Muscle of arm (tissue), 12 donors: ENCODE measurements around the gene EVA1A. TPM values are rescaled to one million over a fixed set of nuclear protein-coding genes. Genes with fewer than 3 reads are reported as not detected.

Source experiments
- DNase-seq: peaks from one replicate; pipeline ENCODE4 v3.0.0-alpha.2; 2013
- polyA plus RNA-seq, 12 donors: library from polyadenylated mRNA; unstranded; fragments of 120-200 nt; gene quantifications; one replicate each; pipeline ENCODE4 v1.2.1, GENCODE V29; 2013; ENCODE audit not compliant: insufficient read length in 12 of 12

EVA1A gene
- polyA plus RNA-seq, 12 donors: 4.8 to 26.7 (median 6.2) TPM; not detected in 1

- no peak for DNase-seq
Measured at GRCh38 chr2:75519843-75520242, 40.9 kb downstream of the EVA1A start.

GRCh38 chr2:75518638-75519465 is 41.9 kb downstream of the EVA1A start:
- DNase-seq: no peak

DNA sequence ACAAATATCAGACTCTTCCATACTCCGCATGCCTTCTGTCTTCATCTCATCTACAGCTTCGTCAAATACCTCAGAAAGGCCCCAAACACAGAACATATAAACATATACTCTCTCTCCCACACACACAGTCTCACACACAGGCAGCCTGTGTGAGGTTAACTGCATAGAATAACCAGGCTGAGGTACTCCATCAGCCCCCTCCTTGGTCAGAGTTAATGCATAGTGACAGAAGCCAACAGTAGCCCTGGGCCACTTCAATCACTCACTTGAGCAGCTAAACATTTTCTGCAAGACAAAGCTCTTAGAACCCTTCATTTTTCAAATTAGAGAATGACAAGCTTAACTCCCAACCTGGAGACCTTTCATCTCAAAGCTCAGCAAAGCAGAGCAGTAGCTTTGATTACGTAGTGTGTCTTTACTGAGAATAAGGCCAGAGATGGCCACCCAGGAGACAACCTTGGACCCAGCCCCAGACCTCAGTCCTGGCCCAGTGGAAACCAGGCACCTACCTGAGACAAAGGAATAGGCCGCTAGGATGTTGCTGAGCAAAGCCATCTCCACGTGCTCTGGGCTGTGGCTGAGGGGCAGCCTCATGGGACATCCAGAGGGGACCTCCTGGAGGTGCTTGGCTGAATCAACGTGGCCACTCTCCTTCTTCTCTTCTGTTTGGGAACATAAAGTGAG is 43.0 kb downstream of the EVA1A start:
- DNase-seq: no peak

- DNase-seq: no peak
Measured at GRCh38 chr2:75516378-75517360, 44.1 kb downstream of the EVA1A start.

GRCh38 chr2:75515584-75516368 is 45.0 kb downstream of the EVA1A start:
- no peak for DNase-seq

DNA sequence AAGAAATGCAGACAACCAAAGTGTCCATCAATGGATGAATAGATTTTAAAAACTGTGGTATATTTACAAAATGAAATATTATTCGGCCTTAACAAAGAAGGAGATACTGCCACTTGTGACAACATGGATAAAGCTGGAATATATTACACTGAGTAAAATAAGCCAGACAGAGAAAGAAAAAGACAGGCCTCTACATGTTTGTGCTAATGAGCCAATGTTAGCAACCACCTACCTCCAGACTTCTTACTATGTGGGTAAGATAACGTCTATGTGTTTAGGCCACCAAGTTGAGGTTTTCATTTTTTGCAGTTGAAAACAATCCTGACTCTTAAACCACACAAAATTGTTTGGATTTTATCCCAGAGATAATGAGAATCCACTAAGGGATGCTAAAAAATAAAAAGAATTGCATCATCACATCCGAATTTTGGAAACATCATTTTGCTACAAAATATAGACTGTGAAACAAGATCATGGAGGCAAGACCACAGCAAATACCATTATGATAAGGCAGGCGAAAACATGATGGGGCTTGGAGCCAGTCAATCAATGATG is 47.0 kb downstream of the EVA1A start:
- no peak for DNase-seq

DNA sequence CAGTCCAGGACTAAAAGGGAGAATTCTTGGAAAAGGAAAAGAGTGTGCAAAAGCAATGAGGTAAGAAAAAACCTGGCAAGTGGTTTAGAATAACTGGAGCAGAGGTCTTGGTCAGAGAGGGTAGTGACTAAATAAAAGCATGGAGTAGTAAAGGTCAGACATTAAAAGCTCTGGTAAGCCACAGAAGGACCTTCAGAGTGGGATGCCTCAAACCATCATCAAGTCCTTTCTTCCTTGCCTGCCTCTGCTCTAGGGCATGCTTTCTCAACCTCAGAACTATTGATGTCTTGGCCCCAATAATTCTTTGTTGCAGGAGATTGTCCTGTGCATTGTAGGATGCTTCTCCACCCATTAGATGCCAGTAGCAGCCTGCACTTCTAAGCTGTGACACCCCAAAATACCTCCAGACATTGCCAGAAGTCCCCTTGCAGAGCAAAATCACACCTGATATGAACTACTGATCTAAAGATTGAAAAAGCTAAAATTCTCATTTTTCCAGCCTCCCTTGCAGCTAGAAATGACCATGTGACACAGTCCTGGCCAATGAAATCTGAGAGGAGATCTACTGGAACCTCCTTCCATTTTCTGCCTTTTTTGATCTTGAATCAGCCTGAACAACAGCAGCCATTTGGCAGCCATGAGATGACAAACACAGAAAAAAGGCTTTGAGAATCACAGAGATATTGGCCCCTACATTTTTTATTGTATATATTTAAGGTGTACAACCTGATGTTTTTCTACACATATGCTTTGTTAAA is 48.1 kb downstream of the EVA1A start:
- DNase-seq: no peak

DNA sequence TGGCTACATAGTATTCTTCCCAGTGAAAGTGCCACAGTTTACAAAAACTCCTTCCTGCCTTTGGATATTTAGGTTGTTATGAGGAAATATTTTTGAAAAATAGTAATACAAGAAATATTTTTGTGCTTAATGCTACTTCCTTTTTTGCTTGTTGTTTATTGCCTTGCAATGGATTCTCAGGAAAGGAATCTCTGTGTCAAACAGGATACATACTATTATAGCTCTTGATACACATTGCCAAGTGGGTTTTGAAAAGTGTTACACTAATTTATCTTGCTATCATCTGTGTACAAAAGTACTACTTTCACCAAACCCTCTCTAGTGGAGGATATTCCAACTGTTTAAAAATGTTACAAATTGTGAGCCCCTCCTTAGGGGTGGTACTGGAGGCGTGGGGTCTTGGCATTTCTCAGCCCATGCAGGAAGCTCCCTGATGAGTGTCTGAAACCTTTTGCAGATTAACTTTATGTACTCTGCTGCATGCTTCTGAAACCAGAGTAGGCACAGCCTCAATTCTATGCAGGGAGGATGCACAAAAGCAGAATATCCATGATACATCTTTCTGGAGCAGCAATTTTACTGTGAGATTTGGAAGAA is 54.5 kb downstream of the EVA1A start:
- no peak for DNase-seq

DNA sequence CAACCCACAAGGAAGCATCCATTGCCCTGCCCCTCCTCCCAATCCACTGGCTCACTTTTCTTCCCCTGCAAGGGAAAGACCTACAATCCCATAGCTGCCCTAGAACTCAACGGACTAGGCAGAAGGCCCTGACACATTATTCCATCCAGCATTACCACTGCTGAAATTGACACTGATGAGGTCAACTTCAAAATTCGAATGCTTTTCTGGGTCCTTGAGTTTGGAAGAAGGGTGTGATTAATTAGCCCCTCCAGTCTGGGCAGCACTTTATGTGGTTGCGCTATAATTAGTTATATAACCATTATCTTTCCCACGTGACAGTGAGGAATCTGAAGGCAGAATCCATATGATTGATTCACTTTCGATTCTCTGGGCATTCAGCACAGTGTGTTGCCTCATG is 55.7 kb downstream of the EVA1A start:
- no peak for DNase-seq

DNA sequence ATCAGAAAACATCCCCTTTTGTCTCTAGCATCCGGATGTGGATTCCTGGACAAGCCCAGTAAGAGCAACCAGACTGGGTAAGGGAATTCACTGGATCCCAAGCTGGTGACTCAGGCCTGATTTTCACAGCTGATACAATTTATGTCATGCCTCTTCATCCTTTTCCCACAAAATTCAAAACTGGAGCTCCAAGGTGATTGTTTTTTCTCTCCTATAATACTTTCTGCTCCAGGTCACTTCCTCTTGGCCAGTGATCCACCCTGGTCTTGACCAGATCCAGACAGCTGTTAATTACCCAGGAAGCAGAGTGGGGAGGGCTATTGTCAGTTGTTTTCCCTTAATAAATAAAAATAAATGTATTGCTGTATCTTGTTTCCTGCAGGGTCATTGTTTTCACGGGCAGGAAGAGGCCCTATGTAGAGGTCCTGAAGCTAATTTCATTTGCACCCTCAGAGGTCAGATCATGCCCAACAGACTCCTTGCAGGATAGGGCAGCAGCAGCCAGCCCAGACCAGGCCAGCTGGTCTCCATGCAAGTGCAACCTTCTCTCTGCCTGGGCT is 57.6 kb downstream of the EVA1A start:
- DNase-seq: no peak

- DNase-seq: no peak
Measured at GRCh38 chr2:75500633-75501032, 60.1 kb downstream of the EVA1A start.

GRCh38 chr2:75499534-75499933 is 61.2 kb downstream of the EVA1A start:
- DNase-seq: no peak

DNA sequence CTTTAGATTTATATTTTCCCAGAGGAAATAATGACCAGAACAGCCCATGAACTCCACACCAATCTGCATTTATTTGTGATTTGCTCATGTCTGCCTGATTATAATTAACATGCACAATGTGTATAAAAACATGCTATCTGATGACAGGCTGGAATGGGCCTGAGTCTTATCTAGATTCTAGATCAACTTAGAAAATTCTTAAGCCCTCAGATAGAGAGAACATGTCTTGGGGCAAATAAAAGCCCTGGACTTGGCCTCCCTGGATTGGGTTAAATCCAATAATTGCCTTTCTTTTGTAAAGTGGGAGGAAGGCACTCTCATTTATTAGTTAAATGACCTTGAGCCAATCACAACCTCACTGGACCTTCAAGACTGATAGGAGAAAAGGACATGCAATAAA is 61.8 kb downstream of the EVA1A start:
- no peak for DNase-seq

- DNase-seq: no peak
Measured at GRCh38 chr2:75497256-75497655, 63.5 kb downstream of the EVA1A start.

GRCh38 chr2:75495862-75496261 is 64.9 kb downstream of the EVA1A start:
- no peak for DNase-seq

DNA sequence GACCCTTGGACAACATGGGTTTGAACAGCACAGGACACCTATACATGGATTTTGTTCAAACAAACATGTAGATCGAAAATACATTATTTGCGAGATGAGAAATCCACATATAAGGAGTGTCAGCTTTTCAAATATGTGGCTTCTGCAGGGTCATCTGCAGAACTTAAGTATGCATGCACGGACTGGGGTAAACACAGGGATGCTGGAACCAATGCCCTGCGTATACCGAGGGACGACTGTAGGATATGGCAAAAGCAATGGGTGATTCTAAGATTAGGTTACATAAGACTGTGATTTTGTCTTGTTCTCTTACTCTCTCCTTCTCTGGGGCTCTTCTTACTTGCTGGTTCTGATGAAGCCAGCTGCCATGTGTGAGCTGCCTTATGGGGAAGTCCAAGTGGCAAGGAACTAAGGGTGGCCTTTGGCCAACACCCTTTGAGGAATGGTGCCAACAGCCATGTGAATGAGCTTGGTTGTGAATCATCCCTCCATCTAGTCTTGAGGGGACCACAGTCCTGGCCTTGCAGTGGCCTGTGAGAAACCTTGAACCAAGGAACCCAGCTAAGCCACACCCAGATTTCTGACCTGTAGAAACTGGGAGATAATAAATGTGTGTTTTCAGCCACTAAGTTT is 66.5 kb downstream of the EVA1A start:
- no peak for DNase-seq

DNA sequence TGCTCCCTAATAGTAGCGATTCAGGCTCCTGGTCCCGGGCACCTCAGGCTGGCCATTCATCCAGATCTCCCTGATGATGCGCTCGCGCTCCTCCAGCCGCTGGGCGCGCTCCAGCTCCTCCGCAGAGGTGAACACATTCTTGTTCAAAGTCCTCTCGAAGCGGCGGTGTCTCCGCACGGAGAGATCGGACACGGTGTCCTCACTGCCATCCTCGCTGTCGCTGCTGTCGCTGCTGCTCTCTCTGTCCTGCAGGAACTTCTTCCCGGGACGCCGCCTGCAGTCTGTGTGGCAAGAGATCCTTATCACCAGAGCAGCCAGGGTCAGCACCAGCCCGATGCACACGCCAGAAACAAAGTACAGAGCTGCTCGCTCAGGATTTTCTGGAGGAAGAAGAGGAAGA is 67.5 kb downstream of the EVA1A start:
- DNase-seq: no peak

- DNase-seq: no peak
Measured at GRCh38 chr2:75491129-75491753, 69.5 kb downstream of the EVA1A start.
